Upper lobe of left lung (tissue), 6 donors: ENCODE measurements around the gene GRM5. TPM values are rescaled to one million over a fixed set of nuclear protein-coding genes. Genes with fewer than 3 reads are reported as not detected.

Experiments
- ATAC-seq, 2 donors: fragments of 200-7000 bp; cut with Tn5 transposase; one replicate each; pipeline ENCODE4 v1.9.1; 2022; ENCODE audit warnings: mild to moderate bottlenecking in 2 of 2, moderate library complexity in 2 of 2; ENCODE audit not compliant: low FRiP score in 2 of 2
- DNase-seq, 2 donors: peaks; one replicate each; pipeline ENCODE4 v3.0.0-alpha.2; 2019 to 2020
- H3K27ac ChIP-seq, 4 donors: fragments of 200-600 bp; sonication (generic); one replicate each; pipeline ENCODE4 v1.5.1; 2016 to 2019
- H3K27me3 ChIP-seq, 4 donors: fragments of 200-600 bp; sonication (generic); one replicate each; pipeline ENCODE4 v1.5.1; 2017 to 2019
- H3K36me3 ChIP-seq, 4 donors: fragments of 200-600 bp; sonication (generic); one replicate each; pipeline ENCODE4 v1.5.1; 2016 to 2019
- H3K4me1 ChIP-seq, 4 donors: fragments of 200-600 bp; sonication (generic); one replicate each; pipeline ENCODE4 v1.5.1; 2018 to 2019
- H3K4me3 ChIP-seq, 4 donors: fragments of 200-600 bp; sonication (generic); one replicate each; pipeline ENCODE4 v1.5.1; 2017 to 2019; ENCODE audit warnings: mild to moderate bottlenecking in 2 of 4, moderate library complexity in 1 of 4
- H3K9me3 ChIP-seq, 4 donors: fragments of 200-600 bp; sonication (generic); one replicate each; pipeline ENCODE4 v1.5.1; 2018 to 2019
- EP300 ChIP-seq, 4 donors: sonication (generic); formaldehyde crosslinking; IDR thresholded peaks; one replicate each; pipeline ENCODE4 v1.5.1; 2017; ENCODE audit warnings: antibody characterized with exemption in 4 of 4, control low read depth in 2 of 4
- POLR2A ChIP-seq, 4 donors: fragments of 450-650 bp; IDR thresholded peaks; one replicate each; pipeline ENCODE4 v1.5.1; 2016 to 2017; ENCODE audit warnings: antibody characterized with exemption in 4 of 4, mild to moderate bottlenecking in 2 of 4
- POLR2AphosphoS5 ChIP-seq, 2 donors: sonication (generic); formaldehyde crosslinking; IDR thresholded peaks; one replicate each; pipeline ENCODE4 v1.5.1; 2017; ENCODE audit warnings: antibody characterized with exemption in 2 of 2
- WGBS, 2 donors: methylation state at CpG; one replicate each; pipeline ENCODE4 v1.1.5; 2017 to 2018; 5-methylcytosine and 5-hydroxymethylcytosine counted together
- total RNA-seq, 6 donors: library from RNA; depleted of rRNA in 4 of 6; stranded (reverse); fragments of >200 nt in 4 of 6; gene quantifications; one replicate each; pipeline versions ENCODE4 v1.1.0 to v1.2.1, GENCODE V29; 2016 to 2021
- TF ChIP-seq, protein P1 (sequence below), 6 experiments: fragments of 450-650 bp in 4 of 6; fragments of 200-600 bp in 2 of 6; sonication (generic) in 2 of 6; IDR thresholded peaks; one replicate each; pipeline ENCODE4 v1.5.1; 2016 to 2019; ENCODE audit warnings: antibody characterized with exemption in 6 of 6
- donor health status: DM: no; HTN: no; CAD: no; lungs with moderate emphysema.
- donor health status: DM: no; HTN: yes; CAD: no; lungs with severe emphysema.

The GRM5 gene
- total RNA-seq, 6 donors from 2014 or later = 0.30 to 4.2 (median 0.32) TPM; not detected in 2

DNA sequence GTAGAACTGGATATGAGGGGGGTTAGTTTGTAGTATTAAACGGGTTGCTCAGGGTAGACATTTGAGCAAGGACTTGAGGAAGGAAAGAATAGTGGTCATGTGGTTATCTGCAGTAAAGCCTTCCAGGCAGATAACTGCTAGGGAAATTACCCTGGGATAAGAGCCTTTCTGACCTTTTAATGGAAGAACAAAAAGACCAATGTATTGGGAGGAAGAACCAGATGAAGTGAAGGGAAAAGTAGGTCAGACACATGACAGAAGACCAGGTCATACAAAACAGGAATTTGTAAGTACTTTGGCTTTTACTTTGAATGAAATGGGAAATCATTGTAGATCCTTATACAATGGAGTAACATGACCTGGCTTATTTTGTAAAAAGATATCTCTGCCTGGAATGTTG lies 486.3 kb downstream of the GRM5 start:
- H3K4me3 ChIP-seq = no peak overlapping the region
- H3K27me3 ChIP-seq = no peaks in the 10 kb centered on the region
- ATAC-seq (no peak), DNase-seq (no peak)
- no peaks in the 10 kb centered on the region for H3K9me3 ChIP-seq
- TF ChIP-seq, protein P1, sequence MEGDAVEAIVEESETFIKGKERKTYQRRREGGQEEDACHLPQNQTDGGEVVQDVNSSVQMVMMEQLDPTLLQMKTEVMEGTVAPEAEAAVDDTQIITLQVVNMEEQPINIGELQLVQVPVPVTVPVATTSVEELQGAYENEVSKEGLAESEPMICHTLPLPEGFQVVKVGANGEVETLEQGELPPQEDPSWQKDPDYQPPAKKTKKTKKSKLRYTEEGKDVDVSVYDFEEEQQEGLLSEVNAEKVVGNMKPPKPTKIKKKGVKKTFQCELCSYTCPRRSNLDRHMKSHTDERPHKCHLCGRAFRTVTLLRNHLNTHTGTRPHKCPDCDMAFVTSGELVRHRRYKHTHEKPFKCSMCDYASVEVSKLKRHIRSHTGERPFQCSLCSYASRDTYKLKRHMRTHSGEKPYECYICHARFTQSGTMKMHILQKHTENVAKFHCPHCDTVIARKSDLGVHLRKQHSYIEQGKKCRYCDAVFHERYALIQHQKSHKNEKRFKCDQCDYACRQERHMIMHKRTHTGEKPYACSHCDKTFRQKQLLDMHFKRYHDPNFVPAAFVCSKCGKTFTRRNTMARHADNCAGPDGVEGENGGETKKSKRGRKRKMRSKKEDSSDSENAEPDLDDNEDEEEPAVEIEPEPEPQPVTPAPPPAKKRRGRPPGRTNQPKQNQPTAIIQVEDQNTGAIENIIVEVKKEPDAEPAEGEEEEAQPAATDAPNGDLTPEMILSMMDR (IDR thresholded peaks at IDR 0.05) = no peak
- TF ChIP-seq POLR2AphosphoS5 (IDR thresholded peaks at IDR 0.05) (no peak), POLR2A (IDR thresholded peaks at IDR 0.05) (no peak), EP300 (IDR thresholded peaks at IDR 0.05) (no peak)
- no peaks in the 10 kb centered on the region for H3K36me3 ChIP-seq
- H3K27ac ChIP-seq = no peak overlapping the region
- WGBS, 2 donors = 50% methylated on average over 1 of the region's 1 CpG
- H3K4me1 ChIP-seq = no peaks in the 10 kb centered on the region

DNA sequence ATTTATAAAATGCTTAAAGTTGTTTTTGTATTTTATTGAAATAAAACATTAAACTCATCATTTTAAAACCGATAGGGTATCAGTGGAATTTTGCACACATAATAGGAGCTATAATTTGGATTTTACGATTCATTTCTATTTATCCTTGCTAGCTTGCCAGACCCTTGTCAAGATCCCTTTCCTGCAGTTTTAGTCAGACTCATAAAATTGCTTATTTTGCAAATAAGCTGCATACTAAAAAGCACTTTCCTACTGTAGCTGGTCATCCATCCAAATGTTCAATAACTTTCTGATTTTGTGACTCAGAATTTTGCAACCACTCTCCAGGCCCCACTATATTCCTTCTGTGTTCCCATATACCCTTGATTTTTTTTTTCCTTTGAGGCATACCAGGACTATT lies 489.0 kb downstream of the GRM5 start:
- Histone ChIP-seq H3K4me3 (no peak overlapping the region), H3K27ac (no peak overlapping the region), H3K9me3 (no peaks in the 10 kb centered on the region), H3K4me1 (no peaks in the 10 kb centered on the region), H3K36me3 (no peaks in the 10 kb centered on the region), H3K27me3 (no peaks in the 10 kb centered on the region)
- TF ChIP-seq EP300 (IDR thresholded peaks at IDR 0.05) (no peak), POLR2A (IDR thresholded peaks at IDR 0.05) (no peak), POLR2AphosphoS5 (IDR thresholded peaks at IDR 0.05) (no peak)
- TF ChIP-seq, protein P1 (IDR thresholded peaks at IDR 0.05) = no peak
- DNase-seq (no peak), ATAC-seq (no peak)
- 76 to 80% methylated on average over 2 of the region's 2 CpGs for WGBS, 2 donors

DNA sequence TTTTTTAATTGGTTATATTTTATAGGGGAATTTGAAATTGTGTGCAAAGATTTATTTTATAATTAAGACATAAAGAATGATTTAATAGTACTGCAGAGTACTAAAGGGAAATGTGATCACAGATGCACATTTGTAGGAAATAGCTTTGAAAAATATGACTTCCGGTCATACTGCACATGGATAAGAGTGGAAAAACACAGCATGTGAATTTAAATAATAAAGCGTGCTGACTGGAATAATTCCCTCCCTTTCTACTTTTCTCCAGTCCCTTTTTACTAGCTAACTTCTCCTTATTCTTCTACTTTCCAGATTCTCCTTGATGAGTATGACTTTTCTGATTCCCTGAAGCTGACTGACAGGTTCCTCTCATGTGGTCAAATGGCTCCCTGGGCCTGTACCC lies 489.9 kb downstream of the GRM5 start:
- H3K4me3 ChIP-seq = no peak overlapping the region
- no peak overlapping the region for H3K27ac ChIP-seq
- H3K9me3 ChIP-seq = no peaks in the 10 kb centered on the region
- 68 to 81% methylated on average over 2 of the region's 2 CpGs for WGBS, 2 donors
- no peak for ATAC-seq
- H3K27me3 ChIP-seq = no peaks in the 10 kb centered on the region
- no peak for TF ChIP-seq POLR2A (IDR thresholded peaks at IDR 0.05)
- TF ChIP-seq, protein P1 (IDR thresholded peaks at IDR 0.05) = no peak
- TF ChIP-seq EP300 (IDR thresholded peaks at IDR 0.05) = no peak
- no peak for TF ChIP-seq POLR2AphosphoS5 (IDR thresholded peaks at IDR 0.05)
- DNase-seq = no peak
- no peaks in the 10 kb centered on the region for H3K36me3 ChIP-seq
- no peaks in the 10 kb centered on the region for H3K4me1 ChIP-seq

DNA sequence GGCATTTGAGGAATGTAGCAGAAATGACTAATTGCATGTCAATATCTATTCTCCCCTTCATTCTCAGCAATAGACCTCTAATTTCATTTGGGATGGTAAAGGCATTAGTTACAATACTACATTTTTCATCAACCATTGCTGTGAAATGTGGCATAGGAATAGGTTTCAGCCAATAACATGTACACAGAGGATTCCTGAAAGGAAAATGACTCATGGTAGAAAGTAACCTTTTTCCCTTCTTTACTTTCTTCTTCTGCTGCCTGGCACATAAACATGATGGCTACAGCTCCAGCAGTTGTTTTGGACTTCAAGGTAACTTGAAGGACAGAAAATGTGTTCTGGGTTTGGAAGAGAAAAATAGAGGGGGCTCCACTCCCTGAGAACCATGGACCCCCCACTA lies 496.4 kb downstream of the GRM5 start:
- no peak overlapping the region for H3K27ac ChIP-seq
- H3K27me3 ChIP-seq = no peaks in the 10 kb centered on the region
- no peaks in the 10 kb centered on the region for H3K36me3 ChIP-seq
- H3K4me3 ChIP-seq = no peak overlapping the region
- DNase-seq (no peak), ATAC-seq (no peak)
- no peaks in the 10 kb centered on the region for H3K9me3 ChIP-seq
- TF ChIP-seq POLR2AphosphoS5 (IDR thresholded peaks at IDR 0.05) = no peak
- no peak for TF ChIP-seq POLR2A (IDR thresholded peaks at IDR 0.05)
- no peak for TF ChIP-seq EP300 (IDR thresholded peaks at IDR 0.05)
- TF ChIP-seq, protein P1 (IDR thresholded peaks at IDR 0.05) = no peak
- no peaks in the 10 kb centered on the region for H3K4me1 ChIP-seq

DNA sequence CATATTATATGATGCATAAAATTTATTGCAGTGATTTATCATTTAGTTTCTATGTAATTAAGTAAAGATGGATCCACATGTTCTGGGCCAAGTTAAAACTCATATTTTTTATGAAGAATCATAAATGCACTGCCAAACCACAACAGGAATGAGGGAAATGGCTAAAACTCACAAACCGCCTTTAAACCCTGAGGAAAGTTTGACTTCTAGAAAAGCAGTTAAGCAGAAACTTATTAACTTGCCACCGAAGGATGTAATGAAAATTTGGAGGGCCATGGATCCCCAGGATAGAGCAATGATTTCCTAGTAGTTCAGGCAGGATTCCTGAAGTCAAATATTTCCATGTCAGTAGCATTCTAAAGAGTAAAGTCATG lies 510.0 kb downstream of the GRM5 start:
- H3K4me3 ChIP-seq = no peak overlapping the region
- 88 to 89% methylated on average over 2 of the region's 2 CpGs for WGBS, 2 donors
- no peaks in the 10 kb centered on the region for H3K9me3 ChIP-seq
- no peaks in the 10 kb centered on the region for H3K27me3 ChIP-seq
- TF ChIP-seq POLR2A (IDR thresholded peaks at IDR 0.05) (no peak), EP300 (IDR thresholded peaks at IDR 0.05) (no peak), POLR2AphosphoS5 (IDR thresholded peaks at IDR 0.05) (no peak)
- TF ChIP-seq, protein P1 (IDR thresholded peaks at IDR 0.05) = no peak
- H3K36me3 ChIP-seq = no peaks in the 10 kb centered on the region
- no peaks in the 10 kb centered on the region for H3K4me1 ChIP-seq
- no peak overlapping the region for H3K27ac ChIP-seq
- no peak for DNase-seq
- ATAC-seq = peak in 1 of 2 donors; percentile 36
